SKM-1 treated with dmso at 0.1 percent for 144 hours (cell line): ENCODE measurements around the gene DLX1.

Experiments used
- DNase-seq: peaks from one replicate; lab custom pipeline; 2025; ENCODE audit not compliant: unreplicated experiment; lab: John Stamatoyannopoulos, UW

DLX1 gene

DNA sequence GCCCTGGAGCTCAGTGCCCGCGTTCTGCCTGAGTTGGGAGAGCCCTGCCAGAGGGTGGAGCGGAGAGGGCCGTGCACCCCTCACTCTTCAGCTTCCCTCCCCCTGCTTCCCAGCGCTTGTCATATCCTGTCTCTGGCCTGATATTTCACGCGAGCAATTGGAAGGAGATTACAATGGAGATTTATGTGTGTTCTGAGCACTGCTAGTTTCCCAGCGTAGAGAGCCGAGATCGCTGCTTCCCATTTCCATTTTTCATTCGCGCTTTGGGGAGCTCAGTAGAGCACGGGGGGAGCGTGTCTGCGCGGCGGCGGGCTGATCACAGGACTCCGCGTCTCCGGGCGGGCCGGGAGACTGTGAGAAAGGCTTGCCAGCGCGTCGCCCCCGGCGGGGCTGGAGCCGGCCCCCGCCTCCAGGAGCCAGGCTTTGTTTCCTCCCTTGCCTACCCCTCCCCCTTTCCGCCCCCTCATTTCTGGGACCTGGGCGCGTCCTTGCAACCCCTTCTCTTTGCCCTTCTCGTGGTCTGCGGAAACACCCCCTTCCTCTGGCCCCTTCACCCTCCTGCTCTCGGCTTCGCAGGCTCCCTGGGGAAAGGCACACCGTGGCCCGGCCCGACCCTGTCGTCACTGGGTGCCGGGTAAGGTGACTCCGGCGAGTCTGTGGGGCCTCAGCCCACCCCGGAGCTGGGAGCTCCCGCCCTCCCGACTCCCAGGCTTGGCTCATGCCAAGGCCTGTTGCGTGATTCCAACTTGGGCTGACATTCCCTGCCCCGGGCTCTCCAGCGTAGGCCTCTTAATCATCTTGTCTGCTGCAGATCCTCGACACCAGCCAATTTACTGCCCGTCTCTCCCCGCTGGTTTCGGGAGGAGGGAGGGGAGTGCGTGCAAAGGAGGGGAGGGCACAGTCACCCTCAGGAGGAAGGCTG lies 11.6 kb downstream of the DLX1 start:
- no peak for DNase-seq

DNA sequence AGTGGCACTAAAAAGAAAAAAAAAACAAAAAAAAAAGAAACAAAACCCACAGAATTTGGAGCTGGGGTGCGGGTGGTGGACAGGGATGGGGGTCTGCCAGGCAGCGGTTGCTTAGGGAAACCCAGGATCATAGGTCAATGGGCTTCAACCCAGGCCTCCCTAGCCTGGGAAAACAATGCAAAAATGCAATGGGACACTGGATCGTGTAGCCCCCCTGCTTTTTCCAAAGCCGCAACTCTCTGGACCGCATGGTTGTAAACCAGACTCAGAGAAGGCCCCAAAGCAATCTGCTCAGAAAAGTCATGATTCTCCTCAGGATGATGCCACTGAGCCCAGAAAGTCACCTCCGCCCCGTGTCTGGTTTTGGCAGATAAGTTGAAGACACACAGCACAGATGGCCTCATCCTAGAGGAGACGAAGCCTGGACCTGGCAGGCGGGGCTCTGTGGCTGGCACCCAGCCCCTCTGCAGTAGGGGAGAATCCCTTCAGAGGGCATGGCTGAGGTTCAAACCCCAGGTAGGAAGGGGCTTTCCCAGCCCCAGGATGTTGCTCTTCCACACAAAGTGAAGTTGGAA lies 12.3 kb downstream of the DLX1 start:
- DNase-seq, result no peak

DNA sequence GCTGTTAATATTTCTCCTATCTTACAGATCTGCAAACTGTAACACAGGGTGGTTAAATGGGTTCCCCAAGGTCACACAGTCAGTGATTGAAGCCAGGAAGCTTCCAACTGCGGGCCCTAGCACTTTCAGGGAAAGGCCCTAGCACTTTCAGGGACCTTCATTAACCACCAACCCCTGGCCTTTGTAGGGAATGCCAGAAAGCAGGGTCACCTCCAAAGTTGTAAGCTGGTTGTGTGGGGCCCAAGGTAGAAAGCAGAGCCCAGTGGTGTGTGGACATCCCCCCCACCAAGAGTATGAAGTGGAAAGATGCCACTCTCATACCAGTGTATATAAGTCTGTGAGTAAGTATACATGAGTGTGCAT lies 13.0 kb downstream of the DLX1 start:
- no peak for DNase-seq

DNA sequence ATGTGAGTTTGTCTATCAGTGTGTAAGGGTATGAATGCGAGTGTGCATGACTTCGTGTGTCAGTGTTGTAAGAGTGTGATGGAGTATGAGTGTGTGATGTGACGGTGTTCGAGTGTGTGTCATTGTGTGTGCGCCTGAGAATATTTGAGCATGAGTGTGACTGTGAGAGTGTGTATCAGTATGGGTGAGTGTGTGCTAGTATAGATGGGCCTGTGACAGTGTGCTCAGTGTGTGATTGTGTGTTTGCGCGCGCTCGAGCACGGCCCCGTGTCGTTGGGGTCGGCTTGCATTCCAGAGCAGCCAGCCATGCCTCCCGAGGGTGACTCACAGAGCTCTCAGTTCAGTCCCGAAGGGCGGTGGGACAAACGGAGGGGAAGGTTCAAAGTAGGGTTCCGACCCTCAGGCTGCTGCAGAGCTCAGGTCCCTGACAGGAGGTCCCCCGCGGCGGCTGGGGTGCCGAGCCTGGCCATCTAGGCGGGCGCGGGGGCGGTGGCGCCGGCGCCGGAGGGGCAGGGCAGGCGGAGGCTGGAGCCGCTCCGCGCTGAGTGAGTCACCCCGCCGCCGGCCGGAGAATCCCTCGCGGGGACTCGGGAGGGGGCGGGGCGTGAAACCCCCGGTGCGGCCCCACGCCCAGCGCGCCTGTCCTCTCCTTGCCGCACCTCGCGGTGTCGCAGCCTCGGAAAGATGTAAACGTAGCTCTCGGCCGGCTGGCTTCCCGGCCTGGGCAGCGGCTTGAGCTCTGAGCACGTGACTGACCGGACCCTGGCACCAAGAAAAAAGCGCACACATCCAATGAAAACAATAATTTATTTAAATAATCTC lies 13.6 kb downstream of the DLX1 start:
- no peak for DNase-seq

DNA sequence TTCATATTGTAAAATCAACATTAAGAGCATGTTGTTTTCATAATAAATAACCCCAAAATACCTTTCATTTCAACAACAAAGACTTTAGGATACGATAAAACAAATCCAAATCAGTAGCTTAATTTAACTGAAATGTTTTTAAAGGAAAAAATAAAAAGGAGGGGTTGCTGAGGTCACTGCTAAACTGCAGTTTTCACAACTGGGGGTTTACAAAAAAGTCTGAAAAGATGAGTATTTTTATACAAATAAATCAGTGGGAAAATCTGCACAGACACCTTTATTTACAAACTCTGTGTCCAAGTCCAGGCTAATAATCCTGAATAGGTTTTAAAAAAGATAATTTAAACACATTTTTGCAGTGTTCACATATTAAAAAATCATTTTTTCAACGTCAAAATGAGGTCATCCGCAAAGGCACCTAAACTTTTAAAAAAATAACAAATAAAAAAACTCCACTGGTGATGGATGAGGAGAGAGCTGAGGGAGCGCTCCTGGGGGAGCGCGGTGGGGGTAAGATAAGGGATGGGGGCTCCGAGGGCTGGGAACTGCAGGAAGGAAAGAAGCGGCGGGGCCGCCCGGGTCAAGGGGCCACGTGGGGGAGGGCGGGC lies 14.3 kb downstream of the DLX1 start:
- DNase-seq, result no peak

DNA sequence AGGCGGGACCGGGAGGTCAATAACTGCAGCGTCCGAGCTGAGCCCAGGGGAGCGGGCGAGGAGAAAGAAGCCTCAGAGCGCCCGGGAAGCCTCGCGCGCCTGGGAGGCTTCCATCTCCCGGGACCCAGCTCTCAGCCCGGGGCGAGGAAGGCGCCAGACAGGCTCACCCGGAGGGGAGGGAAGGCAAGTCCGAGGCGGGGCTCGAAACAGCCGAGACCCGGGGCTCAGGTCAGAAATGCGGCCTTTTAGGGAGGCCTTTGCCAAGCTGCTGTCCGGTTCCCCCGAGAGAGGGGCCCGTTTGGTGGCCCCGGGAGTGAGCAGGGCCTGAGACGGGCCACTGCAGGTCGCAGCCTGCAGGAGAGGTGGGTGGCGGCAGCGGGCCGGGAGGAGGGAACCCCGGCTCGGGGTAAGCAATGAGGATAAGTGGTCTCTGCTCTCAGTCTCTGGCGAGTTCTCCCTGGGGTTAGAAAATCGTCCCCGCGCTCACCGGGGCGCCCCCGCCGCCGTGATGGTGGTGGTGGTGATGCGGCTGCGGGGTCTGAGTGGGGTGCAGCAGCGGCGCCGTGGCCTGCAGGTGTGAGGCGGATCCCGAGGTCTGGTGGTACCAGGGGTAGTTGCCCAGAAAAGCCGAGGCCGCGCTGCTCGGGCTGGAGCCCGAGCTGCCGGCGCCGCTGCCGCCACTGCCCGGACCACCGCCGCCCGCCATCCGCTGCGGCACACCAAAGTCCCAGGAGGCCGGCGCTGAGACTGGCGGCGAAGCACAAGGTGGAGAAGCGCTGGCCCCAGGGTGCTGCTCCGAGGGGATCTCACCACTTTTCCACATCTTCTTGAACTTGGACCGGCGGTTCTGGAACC lies 15.0 kb downstream of the DLX1 start:
- DNase-seq, result no peak

DNA sequence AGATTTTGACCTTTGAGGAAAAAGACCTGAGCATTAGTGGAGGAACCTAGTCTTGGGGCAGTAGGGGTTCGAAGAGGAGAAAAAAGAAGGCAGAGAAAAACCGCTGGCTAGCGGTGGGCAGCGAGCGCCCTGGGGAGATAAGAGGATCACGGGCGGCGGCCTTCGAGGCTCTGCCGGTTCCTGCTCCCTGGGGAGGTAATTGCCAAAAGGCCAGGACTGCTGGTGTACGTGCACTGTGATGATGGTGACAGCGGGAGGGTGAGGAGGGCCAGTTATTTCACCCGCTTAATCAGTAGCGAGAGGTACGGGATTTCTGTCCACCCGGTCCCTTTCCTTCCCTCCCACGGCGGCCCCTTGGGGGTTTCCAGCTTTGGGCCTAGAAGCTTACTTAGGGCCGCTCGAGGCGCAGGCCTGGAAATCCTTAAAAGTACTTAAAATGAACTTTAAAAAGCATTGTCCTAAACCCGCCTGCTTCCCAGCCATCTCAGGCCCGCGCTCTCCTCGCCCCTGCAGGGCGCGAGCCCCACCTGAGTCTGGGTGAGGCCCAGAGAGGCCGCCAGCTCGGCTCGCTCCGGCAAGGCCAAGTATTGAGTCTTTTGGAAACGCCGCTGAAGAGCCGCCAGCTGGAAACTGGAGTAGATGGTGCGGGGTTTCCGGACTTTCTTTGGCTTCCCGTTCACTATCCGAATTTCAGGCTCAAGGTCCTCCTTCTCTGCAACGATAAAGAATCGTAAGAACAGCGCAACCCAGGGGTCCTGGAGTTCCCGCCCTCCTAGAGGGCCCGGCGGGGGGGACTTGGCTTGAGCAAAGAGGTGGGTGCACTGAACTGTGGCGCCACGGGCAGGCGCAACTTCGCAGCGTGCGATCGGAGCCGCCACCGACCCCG lies 15.9 kb downstream of the DLX1 start:
- DNase-seq, result no peak

DNA sequence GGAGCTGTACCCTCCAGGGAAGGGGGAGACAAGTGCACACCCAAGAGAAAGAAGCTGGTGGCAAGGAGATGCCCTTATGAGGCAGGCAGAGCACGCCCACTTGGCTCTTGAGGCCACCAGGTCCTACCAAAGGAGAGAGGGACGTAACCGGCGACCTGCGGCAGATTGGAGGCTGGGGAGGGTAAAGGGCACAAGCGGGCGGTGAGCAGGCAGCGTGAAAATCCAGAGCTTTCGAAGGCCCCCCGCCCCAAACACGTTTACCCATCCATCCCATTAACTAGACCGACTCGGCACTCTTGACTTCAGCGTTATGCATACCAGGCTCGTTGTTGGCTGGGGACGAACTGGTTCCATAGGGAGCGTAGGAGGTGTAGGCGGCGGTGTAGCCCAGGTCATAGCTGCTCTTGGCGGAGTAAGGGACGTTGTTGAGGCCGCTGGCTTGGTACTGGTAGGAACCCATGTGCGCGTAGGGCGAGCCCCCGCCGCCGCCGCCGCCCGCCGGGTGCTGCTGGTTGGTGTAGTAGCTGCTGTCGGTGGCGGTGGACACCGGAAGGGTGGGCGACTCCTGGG lies 16.6 kb downstream of the DLX1 start:
- no peak for DNase-seq

DNA sequence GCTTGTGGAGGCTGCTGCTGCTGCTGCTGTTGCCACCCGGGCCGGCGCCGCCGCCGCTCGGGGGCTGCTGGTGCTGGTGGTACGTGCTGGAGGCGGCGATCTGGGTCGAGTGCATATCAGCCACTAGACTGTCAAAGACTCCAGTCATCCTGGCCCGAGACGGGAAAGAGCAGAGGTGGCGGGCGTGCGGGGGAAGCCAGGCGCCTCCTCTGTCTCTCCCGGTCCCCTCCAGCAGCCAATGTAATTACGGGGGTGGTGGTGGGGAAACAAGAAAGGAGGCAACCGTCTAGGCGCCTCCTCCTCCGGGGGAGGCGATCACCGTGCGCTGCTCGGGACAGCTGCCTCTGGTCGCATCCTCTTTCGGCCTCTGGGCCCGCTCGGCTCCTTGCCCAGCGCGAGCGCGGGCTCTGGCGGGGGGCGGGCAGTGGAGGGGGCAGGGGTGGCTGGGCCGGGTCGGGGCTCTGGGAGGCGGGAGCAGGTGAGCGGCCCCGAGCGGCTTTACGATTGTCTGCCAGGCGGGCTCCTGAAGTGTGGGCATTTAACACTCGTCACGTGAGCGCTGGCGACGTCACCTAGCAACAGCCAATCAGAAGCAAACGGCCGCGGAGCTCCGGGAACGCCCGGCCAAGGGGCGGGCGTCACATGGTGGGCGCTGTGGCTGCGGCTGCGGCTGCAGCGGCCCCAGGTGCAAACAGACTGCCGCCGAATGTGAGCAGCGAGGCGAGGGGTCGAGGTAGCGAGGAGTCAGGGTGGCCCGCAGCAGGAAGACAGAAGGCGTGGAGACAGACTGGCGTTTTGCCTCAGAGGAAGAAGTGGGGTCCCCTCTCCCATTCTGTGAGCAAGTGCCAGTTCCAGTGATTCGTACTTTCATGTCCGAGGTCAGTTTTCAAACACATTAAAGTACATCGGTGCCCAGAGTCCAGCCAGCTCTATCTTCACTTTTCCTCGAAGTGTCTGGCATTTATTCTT lies 17.4 kb downstream of the DLX1 start, which contains the start of gene DLX2:
DLX2 (minus strand) TSS at position 510 of the 969 bp plus-strand sequence; CDS start at position 148, 362 bp downstream.
- DNase-seq, result peak; percentile 75

DNA sequence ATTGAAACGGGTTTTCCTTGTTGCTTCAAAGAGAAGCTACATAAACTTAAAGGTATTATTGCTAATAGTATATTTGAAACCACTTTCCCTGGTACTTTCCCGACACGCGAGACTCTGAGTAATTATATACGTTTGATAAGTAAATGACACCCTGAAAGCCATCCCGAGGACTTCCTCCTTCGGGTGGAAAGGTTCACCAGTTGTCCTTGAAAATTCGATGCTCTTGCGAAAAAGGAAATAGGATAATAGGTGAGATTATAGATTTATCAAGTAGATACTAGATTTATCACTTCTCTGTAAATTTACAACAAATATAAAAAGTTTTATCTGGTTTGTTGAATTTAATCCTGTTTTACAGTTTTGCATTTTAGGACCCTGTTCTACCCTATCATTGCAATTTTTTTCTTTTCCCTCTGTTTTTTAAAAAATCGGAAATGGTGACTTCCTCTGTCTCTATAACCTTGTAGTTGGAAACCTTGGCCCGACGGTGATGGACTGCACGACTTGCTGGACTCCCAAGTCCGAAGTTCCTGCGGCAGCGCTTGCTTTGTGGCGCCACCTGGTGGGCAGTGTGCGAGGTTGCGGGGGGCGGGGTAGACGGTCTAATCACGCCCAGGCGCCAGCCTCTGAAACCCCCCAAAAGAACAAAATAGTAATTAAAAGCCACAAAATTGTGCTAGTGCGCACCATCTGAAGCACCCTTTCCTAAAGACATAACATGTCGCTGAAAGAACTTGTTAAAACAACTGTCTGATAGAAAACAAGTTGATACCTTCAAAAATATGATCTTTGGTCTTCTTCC lies 18.4 kb downstream of the DLX1 start:
- DNase-seq, result peak; percentile 53

DNA sequence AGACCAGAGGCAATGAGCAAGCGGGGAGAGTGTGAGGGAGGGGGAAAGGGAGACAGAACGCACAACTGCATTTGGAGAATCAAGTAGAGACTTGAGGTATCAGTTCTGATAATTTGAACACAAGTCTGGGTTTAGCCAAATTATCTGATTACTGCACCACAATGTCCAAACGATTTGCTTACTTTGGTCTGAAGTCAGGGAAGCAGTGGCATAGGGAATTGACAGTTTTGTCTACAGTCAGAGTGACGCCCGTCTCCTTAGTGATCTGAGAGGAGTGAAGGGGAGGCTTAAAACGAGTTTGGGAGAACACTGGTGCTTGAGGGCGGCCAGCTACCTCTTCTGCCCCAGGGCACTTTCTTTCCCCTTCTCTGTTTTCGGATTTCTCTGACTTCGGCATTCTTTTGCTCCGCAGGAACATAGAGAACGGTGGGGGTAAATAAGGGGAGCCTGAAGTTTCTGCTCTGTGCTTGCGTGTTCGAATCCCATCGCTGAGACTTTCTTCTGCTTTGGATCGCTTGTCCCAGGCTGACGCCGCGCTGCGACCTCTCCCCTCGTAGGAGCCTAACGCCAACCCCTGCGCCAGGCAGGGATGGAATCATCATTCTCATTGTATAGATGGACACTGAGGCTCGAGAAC lies 20.3 kb downstream of the DLX1 start:
- no peak for DNase-seq

DNA sequence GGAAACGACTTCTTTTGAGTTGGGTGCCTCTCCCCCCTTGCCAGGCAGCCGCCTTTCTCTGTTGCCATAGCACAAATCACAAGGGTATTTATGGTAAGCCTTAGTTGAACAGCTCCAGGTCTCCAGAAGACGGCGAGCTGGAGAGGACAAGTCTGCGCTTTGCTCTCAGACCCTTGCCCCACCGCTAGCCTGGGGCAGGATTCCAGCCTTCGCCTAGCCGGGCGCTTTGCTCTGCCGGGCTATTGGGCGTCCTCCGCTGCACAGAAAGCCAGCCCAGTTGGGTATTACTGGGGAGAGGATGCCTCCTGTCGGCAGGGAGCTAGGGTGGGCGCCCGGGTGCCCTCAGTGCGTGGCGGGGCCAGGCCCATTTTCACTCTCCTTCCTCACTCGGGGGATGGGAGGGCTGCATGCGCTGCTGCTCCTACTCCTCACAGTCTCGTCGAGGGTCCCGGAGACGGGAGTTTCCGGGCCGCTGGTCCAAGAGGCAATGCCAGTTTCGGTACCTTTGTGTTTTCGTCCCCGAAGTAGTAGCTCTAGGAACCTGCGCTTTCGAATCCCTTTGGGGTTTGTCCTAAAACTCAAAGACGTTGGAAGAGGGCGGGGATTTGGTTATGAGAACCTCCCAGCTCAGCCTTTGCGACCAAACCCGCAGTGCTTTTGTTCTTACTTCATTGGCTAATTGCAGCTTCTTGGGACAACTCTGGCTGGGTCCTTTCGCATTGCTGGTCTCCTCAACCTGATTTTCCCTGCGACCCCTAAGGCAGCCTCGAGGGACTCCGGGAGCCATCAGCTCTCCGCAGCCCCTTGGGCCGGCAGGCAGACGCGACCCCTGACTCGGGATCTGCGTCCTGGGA lies 21.0 kb downstream of the DLX1 start:
- no peak for DNase-seq

DNA sequence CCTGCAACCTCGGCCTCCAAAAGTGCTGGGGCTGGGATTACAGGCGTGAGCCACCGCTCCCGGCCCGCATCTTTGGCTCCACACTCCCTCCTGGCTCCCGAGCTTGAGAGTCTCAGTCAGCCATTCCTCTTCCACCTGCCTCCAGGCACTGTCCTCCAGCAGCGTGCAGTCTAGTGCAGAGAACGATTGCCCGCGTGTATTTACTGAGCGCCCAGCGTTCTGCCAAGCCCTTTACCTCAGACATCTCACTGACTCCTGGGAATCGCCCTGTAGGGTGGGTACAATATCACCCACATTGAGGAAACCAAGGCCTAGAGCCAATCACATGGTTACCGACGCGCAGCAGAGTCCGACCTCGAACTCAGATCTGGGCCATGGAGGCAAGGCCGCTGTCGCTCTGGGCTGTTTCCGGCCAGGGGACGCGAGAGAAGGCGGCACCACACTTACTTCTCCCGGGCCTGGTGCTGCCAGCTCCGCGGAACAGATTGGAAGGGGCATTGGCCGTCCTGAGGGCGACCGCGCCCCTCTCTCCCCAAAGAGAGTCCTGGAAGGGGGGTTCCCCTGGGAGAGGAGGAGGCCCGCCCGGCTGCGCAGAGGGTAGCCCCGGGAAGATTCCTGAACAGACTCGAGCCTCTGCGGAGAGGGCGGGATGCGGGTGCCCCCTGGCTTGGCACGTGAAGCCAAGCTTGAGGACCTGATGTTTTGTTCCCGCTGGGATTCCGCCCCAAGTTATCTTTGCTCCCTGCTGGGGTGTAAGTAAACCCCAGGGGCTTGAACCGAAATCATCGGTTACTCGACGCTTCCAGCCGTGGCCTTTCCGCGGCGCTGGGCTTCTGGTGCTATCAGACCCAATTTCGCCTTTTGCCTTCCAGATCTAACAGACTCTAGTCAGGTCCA lies 22.6 kb downstream of the DLX1 start:
- DNase-seq, result no peak

DNA sequence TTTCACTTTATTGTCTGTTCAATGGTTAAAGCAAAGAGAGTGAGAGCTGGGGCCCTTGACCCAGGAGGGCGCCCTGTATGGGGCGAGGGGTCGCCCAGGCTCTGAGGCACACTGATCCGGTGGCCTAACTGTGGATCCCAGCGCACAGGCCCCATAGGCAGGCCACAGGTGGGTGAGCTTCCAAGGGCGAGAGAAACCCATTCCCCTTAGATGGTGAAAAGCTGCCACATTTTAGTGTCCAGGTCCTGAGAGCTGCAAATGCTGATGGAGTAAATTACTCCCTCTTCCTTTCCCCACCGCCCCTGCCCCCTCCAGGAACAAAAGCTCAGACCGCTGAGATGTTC lies 23.3 kb downstream of the DLX1 start:
- no peak for DNase-seq
